SK-N-SH treated with all-trans-retinoic acid at 6 μM for 48 hours (cell line): Measurements from ENCODE around the gene ZNF444.

Source experiments
- ARNTL ChIP-seq: fragments of 450-650 bp; formaldehyde crosslinking; IDR thresholded peaks from 2 replicates; pipeline ENCODE4 v1.5.0; 2020; ENCODE audit warnings: low read depth, mild to moderate bottlenecking, moderate library complexity, borderline replicate concordance
- GLIS3 ChIP-seq: fragments of 250-450 bp; sonication (Bioruptor Pico); IDR thresholded peaks from 2 replicates; pipeline ENCODE4 v1.5.0; 2020; ENCODE audit warnings: mild to moderate bottlenecking, moderate library complexity
- ISL1 ChIP-seq: fragments of 250-450 bp; sonication (Bioruptor Pico); IDR thresholded peaks from 2 replicates; pipeline ENCODE4 v2.1.2; 2022; ENCODE audit warnings: mild to moderate bottlenecking, moderate library complexity
- OSR1 ChIP-seq: fragments of 250-450 bp; sonication (Bioruptor Pico); IDR thresholded peaks from 2 replicates; pipeline ENCODE4 v1.8.0; 2022; ENCODE audit warnings: moderate library complexity, mild to moderate bottlenecking, inconsistent platforms
- RARB ChIP-seq: fragments of 250-450 bp; sonication (Bioruptor Pico); IDR thresholded peaks from 2 replicates; pipeline ENCODE4 v1.8.0; 2021; ENCODE audit warnings: mild to moderate bottlenecking, moderate library complexity
- SNAI2 ChIP-seq: fragments of 250-450 bp; sonication (Bioruptor Pico); IDR thresholded peaks from 2 replicates; pipeline ENCODE4 v1.5.0; 2020; ENCODE audit warnings: mild to moderate bottlenecking, moderate library complexity
- TF ChIP-seq, protein P1 (sequence below): fragments of 250-450 bp; sonication (Bioruptor Pico); IDR thresholded peaks from 2 replicates; pipeline ENCODE4 v1.8.0; 2020; ENCODE audit warnings: mild to moderate bottlenecking, moderate library complexity, borderline replicate concordance
- TF ChIP-seq, protein P2 (sequence below): fragments of 250-450 bp; sonication (Bioruptor Pico); IDR thresholded peaks from 2 replicates; pipeline ENCODE4 v1.5.1; 2021; ENCODE audit warnings: mild to moderate bottlenecking, moderate library complexity

DNA sequence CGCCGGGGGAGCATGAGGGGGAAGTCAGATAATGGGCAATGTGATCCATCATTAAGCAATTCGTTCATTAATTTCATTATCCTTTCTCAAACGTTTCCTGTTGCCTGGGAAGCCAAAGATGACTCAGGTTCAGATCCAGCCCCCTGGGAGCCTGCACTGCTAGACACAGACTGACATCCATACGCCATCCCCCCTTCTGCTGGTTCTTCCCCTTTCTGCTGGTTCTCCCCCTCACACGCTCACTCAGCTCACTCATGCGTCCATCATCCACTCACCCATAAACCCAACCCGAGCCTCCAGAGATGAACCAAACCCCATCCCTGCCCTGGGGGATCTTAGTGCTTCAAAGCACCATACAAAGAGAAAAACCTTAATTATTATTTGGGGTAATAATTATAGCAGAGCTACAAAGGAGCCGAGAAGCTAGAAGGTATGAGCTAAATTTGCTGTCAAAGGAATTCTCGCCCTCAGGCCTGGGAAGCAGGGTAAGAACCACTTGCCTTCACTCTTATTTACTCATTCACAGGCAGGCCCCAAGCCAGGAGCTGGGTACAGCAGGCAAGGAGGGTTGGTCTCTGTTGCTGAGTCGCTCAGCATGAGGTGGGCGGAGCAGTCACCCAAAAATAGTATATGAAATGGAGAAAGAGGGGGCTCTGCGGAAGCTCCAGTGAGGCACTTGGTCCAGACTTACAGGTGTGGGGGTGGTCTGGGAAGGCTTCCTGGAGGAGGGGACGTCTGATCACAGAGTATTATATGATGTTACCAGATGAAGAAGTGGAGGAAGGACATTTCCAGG, 7.0 kb upstream of the ZNF444 start:
- TF ChIP-seq RARB (no peak), GLIS3 (CRISPR knock-in tag) (no peak), SNAI2 (CRISPR knock-in tag) (no peak), OSR1 (CRISPR knock-in tag) (no peak), ARNTL (CRISPR knock-in tag) (no peak), ISL1 (CRISPR knock-in tag) (0 out of 2 replicates have a peak, but pooled peaks have one; percentile 16)
- TF ChIP-seq, protein P1, sequence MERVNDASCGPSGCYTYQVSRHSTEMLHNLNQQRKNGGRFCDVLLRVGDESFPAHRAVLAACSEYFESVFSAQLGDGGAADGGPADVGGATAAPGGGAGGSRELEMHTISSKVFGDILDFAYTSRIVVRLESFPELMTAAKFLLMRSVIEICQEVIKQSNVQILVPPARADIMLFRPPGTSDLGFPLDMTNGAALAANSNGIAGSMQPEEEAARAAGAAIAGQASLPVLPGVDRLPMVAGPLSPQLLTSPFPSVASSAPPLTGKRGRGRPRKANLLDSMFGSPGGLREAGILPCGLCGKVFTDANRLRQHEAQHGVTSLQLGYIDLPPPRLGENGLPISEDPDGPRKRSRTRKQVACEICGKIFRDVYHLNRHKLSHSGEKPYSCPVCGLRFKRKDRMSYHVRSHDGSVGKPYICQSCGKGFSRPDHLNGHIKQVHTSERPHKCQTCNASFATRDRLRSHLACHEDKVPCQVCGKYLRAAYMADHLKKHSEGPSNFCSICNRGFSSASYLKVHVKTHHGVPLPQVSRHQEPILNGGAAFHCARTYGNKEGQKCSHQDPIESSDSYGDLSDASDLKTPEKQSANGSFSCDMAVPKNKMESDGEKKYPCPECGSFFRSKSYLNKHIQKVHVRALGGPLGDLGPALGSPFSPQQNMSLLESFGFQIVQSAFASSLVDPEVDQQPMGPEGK (CRISPR knock-in tag), result no peak
- TF ChIP-seq, protein P2, sequence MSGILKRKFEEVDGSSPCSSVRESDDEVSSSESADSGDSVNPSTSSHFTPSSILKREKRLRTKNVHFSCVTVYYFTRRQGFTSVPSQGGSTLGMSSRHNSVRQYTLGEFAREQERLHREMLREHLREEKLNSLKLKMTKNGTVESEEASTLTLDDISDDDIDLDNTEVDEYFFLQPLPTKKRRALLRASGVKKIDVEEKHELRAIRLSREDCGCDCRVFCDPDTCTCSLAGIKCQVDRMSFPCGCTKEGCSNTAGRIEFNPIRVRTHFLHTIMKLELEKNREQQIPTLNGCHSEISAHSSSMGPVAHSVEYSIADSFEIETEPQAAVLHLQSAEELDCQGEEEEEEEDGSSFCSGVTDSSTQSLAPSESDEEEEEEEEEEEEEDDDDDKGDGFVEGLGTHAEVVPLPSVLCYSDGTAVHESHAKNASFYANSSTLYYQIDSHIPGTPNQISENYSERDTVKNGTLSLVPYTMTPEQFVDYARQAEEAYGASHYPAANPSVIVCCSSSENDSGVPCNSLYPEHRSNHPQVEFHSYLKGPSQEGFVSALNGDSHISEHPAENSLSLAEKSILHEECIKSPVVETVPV, result no peak
